Smooth muscle cell (in vitro differentiated cells): ENCODE measurements around the gene C3orf20. TPM values are rescaled to one million over a fixed set of nuclear protein-coding genes. Genes with fewer than 3 reads are reported as not detected.

Experiments used
- DNase-seq: peaks from one replicate; lab custom pipeline; 2025; ENCODE audit not compliant: unreplicated experiment; lab: John Stamatoyannopoulos, UW
- H2AFZ ChIP-seq: fragments of 200-600 bp; sonication (generic); 2 replicates; pipeline ENCODE4 v1.6.0; 2016; ENCODE audit warnings: antibody characterized with exemption, low read depth, mild to moderate bottlenecking
- H3F3A ChIP-seq: fragments of 200-600 bp; sonication (generic); 2 replicates; pipeline ENCODE4 v1.6.0; 2017; ENCODE audit warnings: antibody characterized with exemption, low read depth
- H3K27ac ChIP-seq: fragments of 200-600 bp; sonication (generic); 2 replicates; pipeline ENCODE4 v1.5.1; 2016; ENCODE audit warnings: low read depth, mild to moderate bottlenecking
- H3K27me3 ChIP-seq: fragments of 200-600 bp; sonication (generic); 2 replicates; pipeline ENCODE4 v1.6.1; 2016; ENCODE audit warnings: low read depth, mild to moderate bottlenecking
- H3K36me3 ChIP-seq: fragments of 200-600 bp; sonication (generic); 2 replicates; pipeline ENCODE4 v1.5.1; 2016; ENCODE audit warnings: low read depth
- H3K4me1 ChIP-seq: fragments of 200-600 bp; sonication (generic); 2 replicates; pipeline ENCODE4 v1.5.1; 2016; ENCODE audit warnings: low read depth
- H3K4me2 ChIP-seq: fragments of 200-600 bp; sonication (generic); 2 replicates; pipeline ENCODE4 v1.6.0; 2016; ENCODE audit warnings: mild to moderate bottlenecking
- H3K4me3 ChIP-seq: fragments of 200-600 bp; sonication (generic); 2 replicates; pipeline ENCODE4 v1.5.1; 2016; ENCODE audit warnings: mild to moderate bottlenecking
- H3K79me2 ChIP-seq: fragments of 200-600 bp; sonication (generic); 2 replicates; pipeline ENCODE4 v1.6.0; 2016; ENCODE audit warnings: low read depth, mild to moderate bottlenecking
- H3K9ac ChIP-seq: fragments of 200-600 bp; sonication (generic); 2 replicates; pipeline ENCODE4 v1.6.0; 2016; ENCODE audit warnings: low read depth
- H3K9me3 ChIP-seq: fragments of 200-600 bp; sonication (generic); replicated peaks from 2 replicates; pipeline ENCODE4 v1.5.1; 2016; ENCODE audit warnings: low read depth
- H4K20me1 ChIP-seq: fragments of 200-600 bp; sonication (generic); 2 replicates; pipeline ENCODE4 v1.6.0; 2016; ENCODE audit warnings: low read depth
- WGBS: methylation state at CpG from one replicate; pipeline ENCODE4 v1.1.7; 2016; ENCODE audit warnings: low lambda C conversion rate; 5-methylcytosine and 5-hydroxymethylcytosine counted together
- polyA plus RNA-seq: library from polyadenylated mRNA; unstranded; fragments of >200 nt; fragmentation: Nextera tagmentation; extraction: Ambion mirVana; gene quantifications from 2 replicates; pipeline ENCODE4 v1.2.1, GENCODE V29; 2016
- total RNA-seq: library from RNA; depleted of rRNA; stranded (reverse); fragments of >200 nt; gene quantifications from 2 replicates; pipeline ENCODE4 v1.2.3, GENCODE V29; 2014
- TF ChIP-seq, protein P1 (sequence below): fragments of 200-600 bp; sonication (generic); IDR thresholded peaks from 2 replicates; pipeline ENCODE4 v1.5.1; 2017; ENCODE audit warnings: borderline replicate concordance, mild to moderate bottlenecking, antibody characterized with exemption; ENCODE audit not compliant: insufficient read depth, poor library complexity, severe bottlenecking

C3orf20 gene
- total and polyA plus RNA-seq, 2 experiments from 2014 or later: not detected

GRCh38 chr3:14768881-14769280 is 93.9 kb downstream of the C3orf20 start:
- Histone ChIP-seq H2AFZ (no peak overlapping the region), H3K36me3 (no peaks in the 10 kb centered on the region), H3K4me2 (no peak overlapping the region), H3K27ac (no peak overlapping the region), H3K4me3 (no peak overlapping the region), H3K9ac (no peak overlapping the region), H4K20me1 (no peaks in the 10 kb centered on the region), H3K79me2 (no peaks in the 10 kb centered on the region), H3F3A (no peaks in the 10 kb centered on the region), H3K9me3 (no peaks in the 10 kb centered on the region), H3K4me1 (no peaks in the 10 kb centered on the region), H3K27me3 (no peaks in the 10 kb centered on the region)
- TF ChIP-seq, protein P1, sequence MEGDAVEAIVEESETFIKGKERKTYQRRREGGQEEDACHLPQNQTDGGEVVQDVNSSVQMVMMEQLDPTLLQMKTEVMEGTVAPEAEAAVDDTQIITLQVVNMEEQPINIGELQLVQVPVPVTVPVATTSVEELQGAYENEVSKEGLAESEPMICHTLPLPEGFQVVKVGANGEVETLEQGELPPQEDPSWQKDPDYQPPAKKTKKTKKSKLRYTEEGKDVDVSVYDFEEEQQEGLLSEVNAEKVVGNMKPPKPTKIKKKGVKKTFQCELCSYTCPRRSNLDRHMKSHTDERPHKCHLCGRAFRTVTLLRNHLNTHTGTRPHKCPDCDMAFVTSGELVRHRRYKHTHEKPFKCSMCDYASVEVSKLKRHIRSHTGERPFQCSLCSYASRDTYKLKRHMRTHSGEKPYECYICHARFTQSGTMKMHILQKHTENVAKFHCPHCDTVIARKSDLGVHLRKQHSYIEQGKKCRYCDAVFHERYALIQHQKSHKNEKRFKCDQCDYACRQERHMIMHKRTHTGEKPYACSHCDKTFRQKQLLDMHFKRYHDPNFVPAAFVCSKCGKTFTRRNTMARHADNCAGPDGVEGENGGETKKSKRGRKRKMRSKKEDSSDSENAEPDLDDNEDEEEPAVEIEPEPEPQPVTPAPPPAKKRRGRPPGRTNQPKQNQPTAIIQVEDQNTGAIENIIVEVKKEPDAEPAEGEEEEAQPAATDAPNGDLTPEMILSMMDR: no peak
- DNase-seq: no peak
- WGBS: 94% methylated on average over 6 of the region's 6 CpGs

DNA sequence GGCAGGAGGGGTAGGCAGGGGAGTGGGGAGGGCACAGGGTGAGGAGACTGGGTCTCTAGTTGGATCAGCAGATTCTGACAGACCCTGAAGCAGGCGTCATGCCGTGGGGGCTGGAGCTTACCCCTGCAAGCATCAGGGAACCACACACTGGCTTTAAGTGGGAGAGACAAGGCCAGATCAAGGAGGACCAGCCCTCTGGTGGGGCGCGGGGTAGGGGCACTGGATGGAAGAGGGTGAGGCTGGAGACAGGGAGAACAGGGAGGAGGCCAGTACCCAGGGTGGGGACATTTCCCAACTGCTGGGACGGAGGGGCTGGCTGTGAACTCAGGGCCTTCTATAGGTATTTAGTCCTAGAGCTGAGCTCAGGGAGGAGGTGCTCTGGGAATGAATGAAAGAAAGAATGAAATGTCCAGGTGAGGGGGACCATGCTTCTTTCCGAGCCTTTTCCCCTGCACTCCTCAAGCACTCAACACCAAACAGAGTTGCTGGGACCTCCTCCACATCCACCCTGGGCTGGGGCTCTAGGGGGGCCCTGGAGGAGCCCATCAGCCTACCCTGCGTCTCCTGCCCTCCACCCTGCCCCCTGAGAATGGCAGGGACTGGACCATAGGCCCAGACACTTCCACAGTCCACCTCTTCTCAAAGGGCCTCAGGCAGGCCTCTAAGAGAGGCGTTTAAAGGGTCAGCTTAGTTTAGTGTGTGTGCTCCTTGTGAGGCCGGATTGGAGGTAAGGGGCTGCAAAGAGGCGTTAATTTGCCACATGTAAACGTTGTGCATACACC is 94.8 kb downstream of the C3orf20 start:
- no peaks in the 10 kb centered on the region for H3K4me1 ChIP-seq
- no peaks in the 10 kb centered on the region for H3K79me2 ChIP-seq
- H3K27ac ChIP-seq: no peak overlapping the region
- H3K9ac ChIP-seq: no peak overlapping the region
- H3K36me3 ChIP-seq: no peaks in the 10 kb centered on the region
- TF ChIP-seq, protein P1: no peak
- no peaks in the 10 kb centered on the region for H3K27me3 ChIP-seq
- no peak overlapping the region for H3K4me3 ChIP-seq
- WGBS: 96% methylated on average over 11 of the region's 11 CpGs
- H2AFZ ChIP-seq: no peak overlapping the region
- no peak overlapping the region for H3K4me2 ChIP-seq
- no peak for DNase-seq
- no peaks in the 10 kb centered on the region for H3F3A ChIP-seq
- no peaks in the 10 kb centered on the region for H4K20me1 ChIP-seq
- no peaks in the 10 kb centered on the region for H3K9me3 ChIP-seq

DNA sequence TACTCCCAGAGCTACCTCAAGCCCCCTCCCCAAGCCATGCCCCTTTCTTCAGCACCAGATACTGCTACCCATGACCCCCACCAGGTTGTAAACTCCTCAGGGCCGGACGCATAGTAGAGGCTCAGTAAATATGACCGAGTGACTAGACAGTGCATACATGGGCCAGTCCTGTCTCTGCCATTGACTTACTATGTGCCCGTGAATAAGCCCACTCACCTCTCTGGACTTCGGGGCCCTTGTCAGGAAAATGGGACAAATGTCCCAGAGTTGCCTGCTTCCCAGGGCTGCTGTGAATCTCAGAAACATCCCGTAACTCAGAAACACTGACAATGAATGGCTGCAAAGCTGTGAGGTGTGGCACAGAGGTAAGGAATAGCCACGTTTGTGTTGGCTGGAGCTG is 95.7 kb downstream of the C3orf20 start:
- no peaks in the 10 kb centered on the region for H3K27me3 ChIP-seq
- no peak overlapping the region for H2AFZ ChIP-seq
- no peak overlapping the region for H3K4me3 ChIP-seq
- H4K20me1 ChIP-seq: no peaks in the 10 kb centered on the region
- no peaks in the 10 kb centered on the region for H3K36me3 ChIP-seq
- no peaks in the 10 kb centered on the region for H3K4me1 ChIP-seq
- H3K9me3 ChIP-seq: no peaks in the 10 kb centered on the region
- no peak overlapping the region for H3K4me2 ChIP-seq
- no peaks in the 10 kb centered on the region for H3F3A ChIP-seq
- H3K27ac ChIP-seq: no peak overlapping the region
- TF ChIP-seq, protein P1: no peak
- 96% methylated on average over 7 of the region's 7 CpGs for whole genome bisulfite sequencing
- H3K79me2 ChIP-seq: no peaks in the 10 kb centered on the region
- no peak for DNase-seq
- H3K9ac ChIP-seq: no peak overlapping the region
